ENCODE measurements around the gene RNPS1. TPM values are rescaled to one million over a fixed set of nuclear protein-coding genes. Genes with fewer than 3 reads are reported as not detected.
"Not testable (repeated sequence)": the region's sequence is repeated elsewhere in the genome, so short reads cannot be mapped to it uniquely, and the experiment has no call there.

The RNPS1 gene
- total RNA-seq, 2 donors from 2014 or later: 163 to 241 TPM

DNA sequence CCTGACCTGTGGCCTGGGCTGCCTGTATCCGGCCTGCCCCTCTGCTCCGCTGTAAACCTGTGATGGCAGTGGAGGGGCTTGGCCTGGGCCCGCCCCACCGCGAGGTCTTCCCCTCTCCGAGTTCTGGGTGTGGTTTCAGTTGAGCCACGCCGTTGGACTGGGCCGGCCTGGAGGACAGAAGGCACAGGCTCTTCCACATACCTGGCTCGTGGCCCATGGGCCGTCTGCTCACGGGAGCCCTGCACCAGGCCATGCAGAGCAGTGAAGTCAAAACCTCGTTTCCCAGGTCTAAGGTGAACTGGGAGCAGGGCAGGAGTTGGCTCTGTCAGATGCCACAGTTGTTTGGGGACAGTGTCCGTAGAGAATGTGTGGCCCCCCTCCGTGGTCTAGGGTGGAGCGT, 5.6 kb upstream of the RNPS1 start:
- H3K4me1 ChIP-seq (replicated peaks): peaks cover 4% of the 10 kb centered on the region
- H3K27ac ChIP-seq: no peak overlapping the region
- no peak for DNase-seq (ENCODE audit: low spot score)

DNA sequence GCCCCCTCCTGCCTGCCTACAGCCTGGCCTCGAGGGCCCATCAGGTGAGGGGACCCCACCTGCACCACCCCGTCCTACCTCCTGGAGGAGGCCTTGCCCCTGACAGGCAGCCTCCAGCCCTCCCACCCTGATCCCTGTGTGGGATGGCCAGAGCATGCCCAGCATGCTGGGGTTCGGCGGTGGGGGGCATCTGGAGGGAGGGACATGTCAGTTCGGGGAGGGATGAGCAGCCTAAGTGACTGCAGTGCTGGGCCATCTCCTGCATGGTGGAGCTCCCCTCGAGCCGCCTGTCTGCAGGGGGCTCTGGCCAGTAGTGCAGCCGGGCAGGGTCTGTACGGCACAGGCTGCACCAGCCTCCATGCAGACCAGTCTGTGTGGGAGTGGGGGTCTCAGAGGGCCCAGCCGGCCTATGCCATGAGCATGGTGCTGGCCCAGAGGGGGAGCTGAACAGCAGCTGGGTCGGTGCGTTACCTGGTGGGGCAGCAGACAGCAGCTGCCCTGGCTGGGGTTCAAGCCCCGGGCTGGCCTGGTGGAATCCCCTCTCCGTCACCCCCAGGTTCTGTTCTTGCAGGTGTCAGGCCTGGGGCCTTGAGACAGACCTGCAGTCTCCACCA, 4.0 kb upstream of the RNPS1 start:
- intact Hi-C loops (cut with DNase I): no loop called here
- H3K27me3 ChIP-seq (replicated peaks; ENCODE audit: insufficient read depth): no peaks in the 10 kb centered on the region
- TF ChIP-seq, protein P1, sequence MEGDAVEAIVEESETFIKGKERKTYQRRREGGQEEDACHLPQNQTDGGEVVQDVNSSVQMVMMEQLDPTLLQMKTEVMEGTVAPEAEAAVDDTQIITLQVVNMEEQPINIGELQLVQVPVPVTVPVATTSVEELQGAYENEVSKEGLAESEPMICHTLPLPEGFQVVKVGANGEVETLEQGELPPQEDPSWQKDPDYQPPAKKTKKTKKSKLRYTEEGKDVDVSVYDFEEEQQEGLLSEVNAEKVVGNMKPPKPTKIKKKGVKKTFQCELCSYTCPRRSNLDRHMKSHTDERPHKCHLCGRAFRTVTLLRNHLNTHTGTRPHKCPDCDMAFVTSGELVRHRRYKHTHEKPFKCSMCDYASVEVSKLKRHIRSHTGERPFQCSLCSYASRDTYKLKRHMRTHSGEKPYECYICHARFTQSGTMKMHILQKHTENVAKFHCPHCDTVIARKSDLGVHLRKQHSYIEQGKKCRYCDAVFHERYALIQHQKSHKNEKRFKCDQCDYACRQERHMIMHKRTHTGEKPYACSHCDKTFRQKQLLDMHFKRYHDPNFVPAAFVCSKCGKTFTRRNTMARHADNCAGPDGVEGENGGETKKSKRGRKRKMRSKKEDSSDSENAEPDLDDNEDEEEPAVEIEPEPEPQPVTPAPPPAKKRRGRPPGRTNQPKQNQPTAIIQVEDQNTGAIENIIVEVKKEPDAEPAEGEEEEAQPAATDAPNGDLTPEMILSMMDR (IDR thresholded peaks at IDR 0.05): no peak
- TF ChIP-seq POLR2AphosphoS5 (IDR thresholded peaks at IDR 0.05) (no peak), POLR2A (IDR thresholded peaks at IDR 0.05) (no peak)
- no peaks in the 10 kb centered on the region for H3K9me3 ChIP-seq
- no peak for DNase-seq (ENCODE audit: low spot score)
- 67% methylated on average over 3 of the region's 14 CpGs for WGBS
- no peak overlapping the region for H3K27ac ChIP-seq
- no peaks in the 10 kb centered on the region for H3K36me3 ChIP-seq
- no peak overlapping the region for H3K4me3 ChIP-seq
- H3K4me1 ChIP-seq (replicated peaks): peaks cover 4% of the 10 kb centered on the region

More for the DNA sequence above, 5.6 kb upstream of the RNPS1 start:
- H3K4me3 ChIP-seq: no peak overlapping the region
- WGBS: 74% methylated on average over 16 of the region's 16 CpGs
- TF ChIP-seq, protein P1 (IDR thresholded peaks at IDR 0.05): no peak
- TF ChIP-seq POLR2AphosphoS5 (IDR thresholded peaks at IDR 0.05) (no peak), POLR2A (IDR thresholded peaks at IDR 0.05) (no peak)
- intact Hi-C loops (cut with DNase I): no loop called here
- no peaks in the 10 kb centered on the region for H3K9me3 ChIP-seq
- H3K27me3 ChIP-seq (replicated peaks; ENCODE audit: insufficient read depth): no peaks in the 10 kb centered on the region
- H3K36me3 ChIP-seq: no peaks in the 10 kb centered on the region

DNA sequence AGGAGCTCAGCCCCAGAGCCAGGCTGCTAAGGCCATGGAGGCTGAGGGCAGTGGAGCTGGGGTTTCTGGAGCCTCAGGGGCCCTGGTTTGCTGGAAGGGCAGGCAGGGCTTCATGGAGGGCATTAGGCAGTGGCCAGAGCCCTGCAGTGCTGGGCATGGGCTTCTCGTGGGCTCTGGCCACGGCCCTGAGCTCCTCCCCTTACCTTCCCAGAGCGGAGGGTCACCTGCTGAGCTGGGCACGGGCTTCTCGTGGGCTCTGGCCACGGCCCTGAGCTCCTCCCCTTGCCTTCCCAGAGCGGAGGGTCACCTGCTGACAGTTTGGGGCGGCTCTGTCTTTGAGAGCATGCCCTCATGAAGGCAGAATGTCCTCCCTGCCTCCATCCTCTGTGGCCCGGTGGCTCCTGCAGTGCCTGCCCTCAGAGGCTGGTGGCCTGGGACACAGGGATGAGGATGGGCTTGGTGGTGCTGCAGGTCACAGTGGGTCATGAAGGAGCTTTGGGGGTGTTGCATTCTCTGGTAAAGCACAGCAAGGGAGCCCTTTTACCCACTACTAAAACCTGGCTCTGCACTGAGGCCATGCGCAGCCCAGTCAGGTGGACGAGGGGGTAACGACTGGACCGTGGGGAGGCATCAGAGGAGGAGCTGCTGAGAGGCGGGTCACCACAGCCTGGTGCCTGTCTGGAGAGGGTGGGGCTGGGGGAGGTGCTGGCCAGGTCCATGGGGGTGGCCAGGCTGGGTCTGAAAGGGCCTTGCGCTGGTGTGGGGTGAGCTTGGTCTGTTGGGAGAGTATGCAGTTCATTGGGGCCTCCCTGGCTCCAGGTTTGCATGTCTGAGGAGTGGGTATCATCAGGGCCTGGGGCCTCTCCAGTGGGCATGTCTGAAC, 2.9 kb upstream of the RNPS1 start:
- Histone ChIP-seq H3K9me3 (no peaks in the 10 kb centered on the region), H3K36me3 (no peaks in the 10 kb centered on the region), H3K4me3 (no peak overlapping the region), H3K27ac (no peak overlapping the region), H3K27me3 (replicated peaks; ENCODE audit: insufficient read depth) (no peaks in the 10 kb centered on the region), H3K4me1 (replicated peaks) (peaks cover 4% of the 10 kb centered on the region)
- intact Hi-C loops (cut with DNase I): no loop called here
- TF ChIP-seq, protein P1 (IDR thresholded peaks at IDR 0.05): no peak
- no peak for TF ChIP-seq POLR2A (IDR thresholded peaks at IDR 0.05)
- TF ChIP-seq POLR2AphosphoS5 (IDR thresholded peaks at IDR 0.05): no peak
- 76% methylated on average over 15 of the region's 15 CpGs for WGBS
- no peak for DNase-seq (ENCODE audit: low spot score)

DNA sequence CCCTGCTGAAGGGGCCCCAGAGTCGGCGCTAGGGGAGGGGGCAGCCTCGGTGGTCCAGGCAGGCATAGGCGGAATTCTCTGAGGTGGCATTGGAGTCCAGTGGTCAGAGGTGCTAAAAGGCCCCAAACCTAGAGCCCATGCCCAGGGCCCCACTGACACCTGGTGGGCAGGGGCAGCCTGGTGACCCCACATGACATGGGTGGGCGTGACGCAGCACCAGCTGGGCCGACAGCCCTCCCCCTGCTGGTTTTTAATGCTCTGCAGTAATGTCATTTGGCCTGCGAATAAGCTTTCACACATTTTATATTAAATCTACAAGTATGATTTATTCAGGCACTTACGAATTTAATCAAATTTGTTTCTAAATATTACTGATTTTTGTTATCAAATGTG, 2.1 kb upstream of the RNPS1 start:
- no peak overlapping the region for H3K27ac ChIP-seq
- no peaks in the 10 kb centered on the region for H3K36me3 ChIP-seq
- 90% methylated on average over 9 of the region's 9 CpGs for WGBS
- H3K4me3 ChIP-seq: no peak overlapping the region
- DNase-seq (ENCODE audit: low spot score): no peak
- TF ChIP-seq, protein P1 (IDR thresholded peaks at IDR 0.05): no peak
- no peak for TF ChIP-seq POLR2AphosphoS5 (IDR thresholded peaks at IDR 0.05)
- no peak for TF ChIP-seq POLR2A (IDR thresholded peaks at IDR 0.05)
- no peaks in the 10 kb centered on the region for H3K27me3 ChIP-seq (replicated peaks; ENCODE audit: insufficient read depth)
- no peaks in the 10 kb centered on the region for H3K9me3 ChIP-seq
- H3K4me1 ChIP-seq (replicated peaks): peaks cover 4% of the 10 kb centered on the region
- intact Hi-C loops (cut with DNase I): no loop called here

DNA sequence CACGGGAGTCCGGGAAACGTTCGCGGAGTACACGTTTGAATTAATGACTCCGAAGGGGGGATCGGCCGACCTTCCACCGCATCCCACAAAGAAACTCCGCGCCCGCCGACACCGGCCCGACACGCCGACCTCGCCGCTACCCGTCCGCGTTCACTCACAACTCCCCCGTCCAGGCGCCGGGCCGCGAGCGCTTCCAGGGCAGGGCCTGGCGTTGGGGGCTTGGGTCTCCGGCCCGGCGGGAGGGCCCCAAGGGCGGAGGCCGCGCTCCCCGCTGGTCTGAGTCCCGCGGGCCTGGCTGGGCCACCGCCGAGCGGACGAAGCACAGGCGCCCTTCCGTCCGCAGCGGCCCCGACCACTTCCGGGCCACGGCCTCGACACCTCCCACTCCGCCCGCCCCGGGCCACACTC, 417 bp downstream of the RNPS1 start:
- H3K27me3 ChIP-seq (replicated peaks; ENCODE audit: insufficient read depth); H3K9me3 ChIP-seq; H3K4me1 ChIP-seq (replicated peaks); H3K36me3 ChIP-seq; DNase-seq (ENCODE audit: low spot score): not testable (repeated sequence)
- H3K27ac ChIP-seq: peak overlapping the region; percentile 95 to 97
- peak overlapping the region; percentile 56 to 68 for H3K4me3 ChIP-seq
- intact Hi-C loops (cut with DNase I): loop anchor here (5.0 kb wide), 1 partner anchor 235 kb away; no protein-coding TSS in a partner anchor
- WGBS: under 1% methylated on average over 52 of the region's 54 CpGs

DNA sequence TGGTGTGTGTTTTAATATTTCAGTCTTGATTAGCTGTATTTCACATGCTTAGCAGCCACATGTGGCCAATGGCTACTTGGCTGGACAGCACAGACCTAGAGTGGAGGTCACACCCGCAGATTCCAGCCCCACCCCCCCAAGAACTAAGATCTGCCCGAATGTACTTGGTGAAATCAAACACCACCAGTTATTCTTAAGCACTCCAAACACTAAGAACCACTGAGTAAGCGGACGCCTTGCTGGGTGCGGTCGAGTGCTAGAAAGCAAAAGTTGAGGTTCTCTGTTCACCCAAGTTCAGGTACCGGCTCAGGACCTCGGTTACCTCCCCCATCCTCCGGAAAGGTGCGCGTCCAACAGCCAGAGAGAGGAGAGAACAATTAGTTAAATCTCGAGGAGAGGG, 1.0 kb downstream of the RNPS1 start:
- 4% methylated on average over 12 of the region's 12 CpGs for WGBS
- H3K9me3 ChIP-seq; DNase-seq (ENCODE audit: low spot score); H3K27me3 ChIP-seq (replicated peaks; ENCODE audit: insufficient read depth); H3K4me1 ChIP-seq (replicated peaks); H3K36me3 ChIP-seq: not testable (repeated sequence)
- Histone ChIP-seq H3K4me3 (peak overlapping the region; percentile 56 to 68), H3K27ac (peak overlapping the region in 1 of 2 donors; percentile 97)
- intact Hi-C loops (cut with DNase I): loop anchor here (5.0 kb wide), 1 partner anchor 235 kb away; no protein-coding TSS in a partner anchor

DNA sequence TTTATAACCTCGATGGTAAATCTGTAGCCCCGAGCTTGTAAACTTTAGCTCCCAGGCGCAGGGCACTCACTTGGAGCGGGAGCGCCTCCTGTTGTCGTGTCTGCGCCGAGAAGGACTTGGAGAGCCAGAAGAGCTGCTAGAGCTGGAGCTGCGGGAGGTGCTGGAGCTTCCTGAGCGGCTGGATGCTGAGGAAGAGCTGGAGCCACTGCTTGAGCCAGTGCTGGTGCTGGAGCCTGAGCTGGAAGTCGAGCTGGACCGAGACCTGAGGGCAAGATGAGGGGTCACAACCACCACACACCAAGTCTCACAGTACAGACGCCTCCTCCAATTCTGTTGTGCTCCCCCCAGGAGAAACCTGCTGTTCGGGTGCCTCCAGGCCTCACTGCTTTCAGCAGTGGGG, 4.9 kb downstream of the RNPS1 start:
- H3K4me1 ChIP-seq (replicated peaks); H3K4me3 ChIP-seq; H3K9me3 ChIP-seq; intact Hi-C loops (cut with DNase I); H3K27me3 ChIP-seq (replicated peaks; ENCODE audit: insufficient read depth); H3K36me3 ChIP-seq; DNase-seq (ENCODE audit: low spot score): not testable (repeated sequence)
- H3K27ac ChIP-seq: peak overlapping the region in 1 of 2 donors; percentile 35
- 83% methylated on average over 12 of the region's 14 CpGs for WGBS

Measured in prostate gland (tissue), 2 donors.